HL-60 (cell line): Measurements from ENCODE around the gene UBC.

Source experiments
- SPI1 ChIP-seq: IDR thresholded peaks from 2 replicates; pipeline ENCODE4 v1.6.1; 2012; ENCODE audit warnings: low read depth, mild to moderate bottlenecking, borderline replicate concordance
- TF ChIP-seq, protein P1 (sequence below): IDR thresholded peaks from one replicate; pipeline ENCODE4 v1.5.1; 2011; ENCODE audit warnings: low read length, control low read depth, inconsistent platforms; ENCODE audit not compliant: insufficient read depth

DNA sequence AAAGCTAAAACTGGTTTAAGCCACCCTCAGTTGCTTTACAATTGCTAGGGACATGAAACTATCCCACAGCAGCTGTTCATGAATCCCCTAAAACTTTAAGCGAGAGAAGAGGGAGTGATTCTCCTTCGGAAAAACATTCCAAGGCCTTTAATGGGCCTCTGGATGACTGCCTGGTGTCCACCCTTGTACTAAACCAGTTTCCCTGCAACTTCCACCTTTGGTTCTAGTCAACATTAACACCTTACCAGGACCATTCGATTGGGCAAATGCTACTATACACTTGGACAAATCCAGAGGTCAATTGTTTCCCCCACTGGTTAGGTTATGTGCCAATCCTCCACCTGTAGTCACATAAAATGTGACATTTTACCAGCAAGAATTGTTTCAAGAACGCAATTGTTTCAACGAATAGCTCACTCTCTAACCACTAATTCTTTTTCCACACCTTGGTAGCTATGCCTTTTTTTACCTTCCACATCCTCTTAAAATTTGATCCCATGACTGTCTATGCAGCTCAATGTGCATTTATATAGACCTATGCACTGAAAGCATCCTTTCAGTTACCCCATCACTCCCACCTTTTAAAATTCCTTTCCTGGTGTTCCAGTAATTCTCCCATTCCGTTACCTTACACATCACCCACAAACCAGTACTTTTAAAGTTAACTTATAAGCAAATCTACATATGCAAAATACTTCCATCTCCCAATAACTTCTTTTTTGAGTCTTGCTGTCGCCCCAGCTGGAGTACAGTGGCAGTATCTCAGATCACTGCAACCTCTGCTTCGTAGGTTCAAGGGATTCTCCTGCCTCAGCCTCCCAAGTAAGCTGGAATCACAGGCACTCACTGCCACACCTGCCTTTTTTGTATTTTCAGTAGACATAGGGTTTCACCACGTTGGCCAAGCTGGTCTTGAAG is 3.6 kb downstream of the UBC start:
- TF ChIP-seq, protein P1, sequence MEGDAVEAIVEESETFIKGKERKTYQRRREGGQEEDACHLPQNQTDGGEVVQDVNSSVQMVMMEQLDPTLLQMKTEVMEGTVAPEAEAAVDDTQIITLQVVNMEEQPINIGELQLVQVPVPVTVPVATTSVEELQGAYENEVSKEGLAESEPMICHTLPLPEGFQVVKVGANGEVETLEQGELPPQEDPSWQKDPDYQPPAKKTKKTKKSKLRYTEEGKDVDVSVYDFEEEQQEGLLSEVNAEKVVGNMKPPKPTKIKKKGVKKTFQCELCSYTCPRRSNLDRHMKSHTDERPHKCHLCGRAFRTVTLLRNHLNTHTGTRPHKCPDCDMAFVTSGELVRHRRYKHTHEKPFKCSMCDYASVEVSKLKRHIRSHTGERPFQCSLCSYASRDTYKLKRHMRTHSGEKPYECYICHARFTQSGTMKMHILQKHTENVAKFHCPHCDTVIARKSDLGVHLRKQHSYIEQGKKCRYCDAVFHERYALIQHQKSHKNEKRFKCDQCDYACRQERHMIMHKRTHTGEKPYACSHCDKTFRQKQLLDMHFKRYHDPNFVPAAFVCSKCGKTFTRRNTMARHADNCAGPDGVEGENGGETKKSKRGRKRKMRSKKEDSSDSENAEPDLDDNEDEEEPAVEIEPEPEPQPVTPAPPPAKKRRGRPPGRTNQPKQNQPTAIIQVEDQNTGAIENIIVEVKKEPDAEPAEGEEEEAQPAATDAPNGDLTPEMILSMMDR = no peak
- TF ChIP-seq SPI1 = no peak
